Measurements from ENCODE around the gene ZNF800.

Gene ZNF800

GRCh38 chr7:127379642-127380041 lies 12.9 kb downstream of the ZNF800 start:
- H3K4me3 ChIP-seq (ENCODE audit: low read length), result no peak overlapping the region
- no peak for DNase-seq (ENCODE audit: low read depth)
- TF ChIP-seq, protein P1, sequence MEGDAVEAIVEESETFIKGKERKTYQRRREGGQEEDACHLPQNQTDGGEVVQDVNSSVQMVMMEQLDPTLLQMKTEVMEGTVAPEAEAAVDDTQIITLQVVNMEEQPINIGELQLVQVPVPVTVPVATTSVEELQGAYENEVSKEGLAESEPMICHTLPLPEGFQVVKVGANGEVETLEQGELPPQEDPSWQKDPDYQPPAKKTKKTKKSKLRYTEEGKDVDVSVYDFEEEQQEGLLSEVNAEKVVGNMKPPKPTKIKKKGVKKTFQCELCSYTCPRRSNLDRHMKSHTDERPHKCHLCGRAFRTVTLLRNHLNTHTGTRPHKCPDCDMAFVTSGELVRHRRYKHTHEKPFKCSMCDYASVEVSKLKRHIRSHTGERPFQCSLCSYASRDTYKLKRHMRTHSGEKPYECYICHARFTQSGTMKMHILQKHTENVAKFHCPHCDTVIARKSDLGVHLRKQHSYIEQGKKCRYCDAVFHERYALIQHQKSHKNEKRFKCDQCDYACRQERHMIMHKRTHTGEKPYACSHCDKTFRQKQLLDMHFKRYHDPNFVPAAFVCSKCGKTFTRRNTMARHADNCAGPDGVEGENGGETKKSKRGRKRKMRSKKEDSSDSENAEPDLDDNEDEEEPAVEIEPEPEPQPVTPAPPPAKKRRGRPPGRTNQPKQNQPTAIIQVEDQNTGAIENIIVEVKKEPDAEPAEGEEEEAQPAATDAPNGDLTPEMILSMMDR (conservative IDR thresholded peaks at IDR 0.05; ENCODE audit: low read depth, low read length), result no peak

DNA sequence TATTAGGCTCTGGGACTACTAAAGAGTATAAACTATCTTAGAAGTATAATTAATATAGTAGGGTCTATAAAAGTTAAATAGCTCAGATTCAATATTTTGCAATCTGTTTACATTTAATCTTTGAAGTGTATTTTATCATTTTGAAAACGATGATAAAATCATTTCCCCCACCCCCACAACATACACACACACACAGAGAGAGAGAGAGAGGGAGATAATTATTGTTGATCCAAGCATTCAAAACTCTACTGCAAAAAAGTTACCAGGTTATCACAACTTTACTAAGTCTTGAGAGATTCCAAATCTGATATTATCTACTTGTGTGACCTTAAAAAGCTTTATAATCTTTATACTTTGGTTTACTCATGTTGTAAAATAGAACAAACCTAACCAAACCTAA lies 14.0 kb downstream of the ZNF800 start:
- DNase-seq (ENCODE audit: low read depth), result no peak
- no peak overlapping the region for H3K4me3 ChIP-seq (ENCODE audit: low read length)
- TF ChIP-seq, protein P1 (conservative IDR thresholded peaks at IDR 0.05; ENCODE audit: low read depth, low read length), result no peak

DNA sequence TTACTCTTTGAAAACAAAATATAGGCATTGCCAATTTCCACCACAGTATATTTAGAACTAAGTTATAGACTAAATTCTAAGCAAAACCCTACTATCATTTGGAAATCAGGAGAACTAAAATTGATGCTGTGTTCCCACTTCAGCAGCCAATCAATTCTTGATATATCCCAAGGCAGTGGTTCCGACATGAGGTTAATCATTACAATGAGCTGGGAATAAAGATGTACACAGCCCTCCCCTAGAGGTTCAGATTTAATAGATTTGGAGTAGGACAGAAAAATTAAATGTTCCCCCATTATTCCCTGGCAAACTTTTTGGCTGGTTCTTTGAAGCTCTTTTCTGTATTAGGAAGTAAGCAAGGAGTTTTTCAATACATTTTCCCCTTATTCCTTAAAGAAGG lies 15.1 kb downstream of the ZNF800 start:
- TF ChIP-seq, protein P1 (conservative IDR thresholded peaks at IDR 0.05; ENCODE audit: low read depth, low read length), result no peak
- no peak overlapping the region for H3K4me3 ChIP-seq (ENCODE audit: low read length)
- no peak for DNase-seq (ENCODE audit: low read depth)

DNA sequence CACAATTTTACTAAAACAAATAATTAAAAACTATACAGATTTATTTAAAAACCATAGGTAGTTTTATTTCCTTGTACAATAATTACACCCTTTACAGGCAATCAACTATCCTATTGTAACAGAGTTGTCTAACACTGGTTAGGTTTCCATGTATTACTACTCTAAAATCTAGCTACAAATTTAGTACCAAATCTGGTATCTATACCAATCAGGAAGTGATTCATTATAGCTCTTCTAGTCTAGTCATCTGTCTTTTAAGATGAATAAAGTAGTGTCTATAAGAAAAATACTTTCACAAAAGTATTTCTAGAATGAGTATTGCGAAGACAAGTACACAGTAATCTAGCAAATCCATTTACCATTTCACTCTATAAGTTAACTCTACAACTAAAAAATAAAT lies 16.9 kb downstream of the ZNF800 start:
- DNase-seq (ENCODE audit: low read depth), result no peak
- H3K4me3 ChIP-seq (ENCODE audit: low read length), result no peak overlapping the region
- TF ChIP-seq, protein P1 (conservative IDR thresholded peaks at IDR 0.05; ENCODE audit: low read depth, low read length), result no peak

DNA sequence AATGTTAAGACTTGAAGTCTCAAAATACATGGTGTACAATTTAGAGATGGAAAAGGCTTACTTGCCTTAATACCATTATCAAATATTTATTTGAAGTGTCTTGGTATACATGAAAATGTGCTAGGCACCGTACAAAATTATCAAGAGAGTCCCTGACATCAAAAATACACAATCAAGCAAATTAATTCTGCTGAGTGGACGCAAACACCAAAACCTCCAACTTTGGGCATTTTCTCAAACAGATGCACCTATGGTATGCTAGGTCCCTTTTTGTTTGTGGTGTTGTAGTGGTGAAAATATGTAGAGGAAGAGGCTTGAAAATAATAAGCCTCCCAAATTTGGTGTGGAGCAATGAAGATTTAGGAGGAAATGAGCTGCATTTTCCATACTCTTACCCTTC lies 24.8 kb downstream of the ZNF800 start:
- TF ChIP-seq, protein P1 (conservative IDR thresholded peaks at IDR 0.05; ENCODE audit: low read depth, low read length), result no peak
- no peak overlapping the region for H3K4me3 ChIP-seq (ENCODE audit: low read length)
- no peak for DNase-seq (ENCODE audit: low read depth)

- TF ChIP-seq, protein P1 (conservative IDR thresholded peaks at IDR 0.05; ENCODE audit: low read depth, low read length), result no peak
- H3K4me3 ChIP-seq (ENCODE audit: low read length), result no peak overlapping the region
- DNase-seq (ENCODE audit: low read depth), result no peak
Measured at GRCh38 chr7:127366680-127367079, 25.8 kb downstream of the ZNF800 start.

- no peak for DNase-seq (ENCODE audit: low read depth)
- no peak overlapping the region for H3K4me3 ChIP-seq (ENCODE audit: low read length)
- TF ChIP-seq, protein P1 (conservative IDR thresholded peaks at IDR 0.05; ENCODE audit: low read depth, low read length), result no peak
Measured at GRCh38 chr7:127365957-127366315, 26.6 kb downstream of the ZNF800 start.
